ENCODE data around the gene ZNF512.

GRCh38 chr2:27559228-27559627, 23.6 kb upstream of the ZNF512 start:
- TF ChIP-seq EZH2 (IDR thresholded peaks at IDR 0.05; ENCODE audit: borderline replicate concordance, low read depth, low read length, poor library complexity, severe bottlenecking), result no peak
- no peak for TF ChIP-seq CTCF (conservative IDR thresholded peaks at IDR 0.05; ENCODE audit: low read depth, low read length)

Measured in A673 (cell line).